ENCODE measurements around the gene FBXO2. TPM values are rescaled to one million over a fixed set of nuclear protein-coding genes. Genes with fewer than 3 reads are reported as not detected.

The FBXO2 gene
- total RNA-seq, 3 donors from 2014 or later (not counting 1 experiment from before 2014, with no cell fraction given): 5.9 to 7.9 (median 6.7) TPM

GRCh38 chr1:11673089-11673769 lies 19.0 kb upstream of the FBXO2 start:
- Mint-ChIP-seq H3K9me3 (no peaks in the 10 kb centered on the region), H3K36me3 (peaks cover 5% of the 10 kb centered on the region)

GRCh38 chr1:11671544-11672286 lies 17.5 kb upstream of the FBXO2 start:
- Histone ChIP-seq H3K36me3 (ENCODE audit: control insufficient read depth, insufficient read depth, low read length) (peaks cover 49% of the 10 kb centered on the region), H3K9me3 (ENCODE audit: control insufficient read depth, insufficient read depth, low read length) (no peaks in the 10 kb centered on the region), H3K4me1 (ENCODE audit: control insufficient read depth, insufficient read depth, low read length) (no peaks in the 10 kb centered on the region), H3K4me3 (ENCODE audit: low read length) (no peak overlapping the region), H3K27ac (ENCODE audit: low read length) (no peak overlapping the region), H3K27me3 (ENCODE audit: control insufficient read depth, insufficient read depth, low read length) (no peaks in the 10 kb centered on the region)
- 97% methylated on average over 14 of the region's 14 CpGs for WGBS (ENCODE audit: insufficient coverage)
- TF ChIP-seq CTCF (IDR thresholded peaks at IDR 0.05): no peak
- intact Hi-C loops (cut with micrococcal nuclease): no loop called here
- Mint-ChIP-seq H3K9me3 (no peaks in the 10 kb centered on the region), H3K27me3 (ENCODE audit: low read depth in 2 of 2) (no peaks in the 10 kb centered on the region), H3K4me1 (peaks cover 6 to 19% of the 10 kb centered on the region in 2 donors), H3K4me3 (no peak overlapping the region), H3K36me3 (peaks cover 5% of the 10 kb centered on the region), H3K27ac (no peak overlapping the region)
- ATAC-seq (peak in 1 of 3 donors; percentile 33), DNase-seq (no peak)

More at GRCh38 chr1:11673089-11673769, 19.0 kb upstream of the FBXO2 start:
- Mint-ChIP-seq H3K27me3 (ENCODE audit: low read depth in 2 of 2) (no peaks in the 10 kb centered on the region), H3K4me3 (no peak overlapping the region), H3K27ac (peak overlapping the region in 1 of 2 donors; percentile 62), H3K4me1 (peaks cover 6 to 22% of the 10 kb centered on the region in 2 donors)
- Histone ChIP-seq H3K36me3 (ENCODE audit: control insufficient read depth, insufficient read depth, low read length) (peaks cover 49% of the 10 kb centered on the region), H3K9me3 (ENCODE audit: control insufficient read depth, insufficient read depth, low read length) (no peaks in the 10 kb centered on the region), H3K27me3 (ENCODE audit: control insufficient read depth, insufficient read depth, low read length) (no peaks in the 10 kb centered on the region), H3K4me3 (ENCODE audit: low read length) (no peak overlapping the region), H3K27ac (ENCODE audit: low read length) (no peak overlapping the region), H3K4me1 (ENCODE audit: control insufficient read depth, insufficient read depth, low read length) (no peaks in the 10 kb centered on the region)
- intact Hi-C loops (cut with micrococcal nuclease): no loop called here
- DNase-seq (no peak), ATAC-seq (no peak)
- WGBS (ENCODE audit: insufficient coverage): 97% methylated on average over 14 of the region's 14 CpGs
- TF ChIP-seq CTCF (IDR thresholded peaks at IDR 0.05): no peak

- peaks cover 6 to 19% of the 10 kb centered on the region in 2 donors for H3K4me1 Mint-ChIP-seq
- intact Hi-C loops (cut with micrococcal nuclease): no loop called here
- peaks cover 5% of the 10 kb centered on the region for H3K36me3 Mint-ChIP-seq
- no peak overlapping the region for H3K27ac ChIP-seq (ENCODE audit: low read length)
- DNase-seq: no peak
- H3K9me3 Mint-ChIP-seq: no peaks in the 10 kb centered on the region
- H3K9me3 ChIP-seq (ENCODE audit: control insufficient read depth, insufficient read depth, low read length): no peaks in the 10 kb centered on the region
- H3K27me3 ChIP-seq (ENCODE audit: control insufficient read depth, insufficient read depth, low read length): no peaks in the 10 kb centered on the region
- H3K27me3 Mint-ChIP-seq (ENCODE audit: low read depth in 2 of 2): no peaks in the 10 kb centered on the region
- 90% methylated on average over 6 of the region's 6 CpGs for WGBS (ENCODE audit: insufficient coverage)
- H3K27ac Mint-ChIP-seq: no peak overlapping the region
- no peak for ATAC-seq
- H3K4me3 ChIP-seq (ENCODE audit: low read length): no peak overlapping the region
- TF ChIP-seq CTCF (IDR thresholded peaks at IDR 0.05): no peak
- peaks cover 5% of the 10 kb centered on the region for H3K4me1 ChIP-seq (ENCODE audit: control insufficient read depth, insufficient read depth, low read length)
- peaks cover 49% of the 10 kb centered on the region for H3K36me3 ChIP-seq (ENCODE audit: control insufficient read depth, insufficient read depth, low read length)
- no peak overlapping the region for H3K4me3 Mint-ChIP-seq
Observed at GRCh38 chr1:11671205-11671543, 16.9 kb upstream of the FBXO2 start.

Data from natural killer cell (primary cell).